VCaP (cell line): Measurements from ENCODE around the gene RNLS.
"Not testable (repeated sequence)": the region's sequence is repeated elsewhere in the genome, so short reads cannot be mapped to it uniquely, and the experiment has no call there.

ENCODE experiments used
- H3K27ac ChIP-seq: fragments of 450-650 bp; 2 replicates; pipeline ENCODE4 v1.5.1; 2017
- CTCF ChIP-seq: fragments of 450-650 bp; conservative IDR thresholded peaks from 2 replicates; pipeline ENCODE4 v1.5.1; 2017; ENCODE audit warnings: mild to moderate bottlenecking, moderate library complexity

Gene RNLS

GRCh38 chr10:88313878-88314277 lies 269.2 kb downstream of the RNLS start:
- TF ChIP-seq CTCF = no peak
- no peak overlapping the region for H3K27ac ChIP-seq

- no peak for TF ChIP-seq CTCF
- H3K27ac ChIP-seq = no peak overlapping the region
These were observed 270.3 kb downstream of the RNLS start for GRCh38 chr10:88312855-88313254.

- no peak overlapping the region for H3K27ac ChIP-seq
These were observed 271.9 kb downstream of the RNLS start for GRCh38 chr10:88311264-88311663.

GRCh38 chr10:88309365-88309764 lies 273.8 kb downstream of the RNLS start:
- TF ChIP-seq CTCF = no peak
- no peak overlapping the region for H3K27ac ChIP-seq

More at GRCh38 chr10:88311264-88311663, 271.9 kb downstream of the RNLS start:
- TF ChIP-seq CTCF = no peak

DNA sequence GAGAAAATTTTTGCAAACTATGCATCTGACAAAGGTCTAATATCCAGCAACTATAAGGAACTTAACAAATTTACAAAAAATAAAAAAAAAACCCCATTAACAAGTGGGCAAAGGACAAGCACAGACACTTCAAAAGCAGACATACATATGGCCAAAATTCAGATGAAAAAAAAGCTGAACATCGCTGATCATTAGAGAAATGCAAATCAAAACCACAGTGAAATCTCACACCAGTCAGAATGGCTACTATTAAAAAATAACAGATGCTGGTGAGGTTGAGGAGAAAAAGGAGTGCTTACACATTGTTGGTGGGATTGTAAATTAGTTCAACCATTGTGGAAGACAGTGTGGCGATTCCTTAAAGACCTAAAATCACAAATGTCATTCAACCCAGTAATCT lies 274.8 kb downstream of the RNLS start:
- not testable (repeated sequence) for H3K27ac ChIP-seq

GRCh38 chr10:88299787-88300186 lies 283.3 kb downstream of the RNLS start:
- no peak overlapping the region for H3K27ac ChIP-seq

GRCh38 chr10:88297103-88297502 lies 286.0 kb downstream of the RNLS start:
- H3K27ac ChIP-seq = no peak overlapping the region
- no peak for TF ChIP-seq CTCF

More at GRCh38 chr10:88299787-88300186, 283.3 kb downstream of the RNLS start:
- no peak for TF ChIP-seq CTCF

DNA sequence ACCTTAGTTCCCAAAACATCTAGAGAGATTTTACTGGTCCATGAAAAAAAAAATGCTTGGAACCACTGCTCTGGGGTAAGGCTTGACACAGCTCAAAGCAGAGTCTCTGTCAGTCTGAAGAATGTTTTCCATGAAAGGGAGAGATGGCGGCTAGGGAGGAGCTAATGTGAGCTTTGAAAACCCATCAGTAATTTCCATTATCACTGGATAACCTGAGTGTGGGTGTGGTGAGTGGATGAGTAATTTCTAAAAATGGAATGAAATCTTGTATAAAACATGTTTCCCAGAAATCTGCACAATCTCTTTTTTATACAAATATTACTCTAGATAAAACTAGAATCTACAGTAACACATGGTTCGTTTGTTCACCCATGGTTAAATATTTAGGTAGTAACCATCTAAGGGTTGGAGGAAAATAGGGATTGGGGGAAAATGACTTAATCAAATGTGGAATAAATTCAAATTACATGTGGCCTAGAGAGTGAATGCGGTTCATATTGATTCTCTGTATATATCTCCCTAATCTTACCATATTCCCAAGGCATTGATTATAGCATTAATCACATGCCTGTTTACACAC lies 289.4 kb downstream of the RNLS start:
- H3K27ac ChIP-seq = no peak overlapping the region
- no peak for TF ChIP-seq CTCF
